AG09319 (cell line): ENCODE results near the gene ZBED4.

ENCODE experiments used
- DNase-seq: peaks from one replicate; pipeline ENCODE4 v3.0.0-alpha.2; 2010; ENCODE audit warnings: low read depth; ENCODE audit errors: extremely low read depth
- CTCF ChIP-seq: IDR thresholded peaks from 2 replicates; pipeline ENCODE4 v1.5.1; 2011; ENCODE audit warnings: low read depth, mild to moderate bottlenecking, inconsistent platforms, low read length, moderate library complexity

ZBED4 gene

GRCh38 chr22:49861642-49862495 lies 8.2 kb downstream of the ZBED4 start:
- DNase-seq, result no peak

GRCh38 chr22:49862496-49862776 lies 8.8 kb downstream of the ZBED4 start:
- no peak for TF ChIP-seq CTCF
- no peak for DNase-seq

More at GRCh38 chr22:49861642-49862495, 8.2 kb downstream of the ZBED4 start:
- no peak for TF ChIP-seq CTCF

GRCh38 chr22:49863931-49864330 lies 10.3 kb downstream of the ZBED4 start:
- no peak for TF ChIP-seq CTCF
- DNase-seq, result no peak

- TF ChIP-seq CTCF, result no peak
- DNase-seq, result no peak
Measured at GRCh38 chr22:49865156-49865555, 11.5 kb downstream of the ZBED4 start.

- DNase-seq, result no peak
- no peak for TF ChIP-seq CTCF
Measured at GRCh38 chr22:49866134-49866533, 12.5 kb downstream of the ZBED4 start.

- TF ChIP-seq CTCF, result no peak
- DNase-seq, result no peak
Measured at GRCh38 chr22:49866646-49867045, 13.0 kb downstream of the ZBED4 start.

GRCh38 chr22:49867303-49868265 lies 13.9 kb downstream of the ZBED4 start:
- no peak for DNase-seq
- no peak for TF ChIP-seq CTCF
